GM23248 (cell line): ENCODE data around the gene CD93. TPM values are rescaled to one million over a fixed set of nuclear protein-coding genes. Genes with fewer than 3 reads are reported as not detected.

Source experiments
- DNase-seq: peaks from one replicate; pipeline ENCODE4 v3.0.0-alpha.2; 2015
- H2AFZ ChIP-seq: fragments of 200-600 bp; sonication (generic); 2 replicates; pipeline ENCODE4 v1.6.1; 2016; ENCODE audit warnings: antibody characterized with exemption
- H3F3A ChIP-seq: fragments of 200-600 bp; sonication (generic); 2 replicates; pipeline ENCODE4 v1.6.1; 2016; ENCODE audit warnings: mild to moderate bottlenecking, antibody characterized with exemption, mixed run types; ENCODE audit not compliant: insufficient read depth
- H3K27ac ChIP-seq: fragments of 200-600 bp; sonication (generic); 2 replicates; pipeline ENCODE4 v1.5.1; 2016; ENCODE audit warnings: mild to moderate bottlenecking
- H3K27me3 ChIP-seq: fragments of 200-600 bp; sonication (generic); replicated peaks from 2 replicates; pipeline ENCODE4 v1.6.1; 2016; ENCODE audit warnings: mild to moderate bottlenecking; ENCODE audit not compliant: insufficient read depth
- H3K36me3 ChIP-seq: fragments of 200-600 bp; sonication (generic); 2 replicates; pipeline ENCODE4 v1.6.1; 2016; ENCODE audit warnings: low read depth, mild to moderate bottlenecking
- H3K4me1 ChIP-seq: fragments of 200-600 bp; sonication (generic); 2 replicates; pipeline ENCODE4 v1.6.1; 2016; ENCODE audit warnings: mild to moderate bottlenecking; ENCODE audit not compliant: insufficient read depth
- H3K4me2 ChIP-seq: fragments of 200-600 bp; sonication (generic); one replicate; pipeline ENCODE4 v1.6.1; 2016; ENCODE audit warnings: mild to moderate bottlenecking; ENCODE audit not compliant: unreplicated experiment
- H3K4me3 ChIP-seq: fragments of 200-600 bp; sonication (generic); 2 replicates; pipeline ENCODE4 v1.5.1; 2016; ENCODE audit warnings: mild to moderate bottlenecking
- H3K79me2 ChIP-seq: fragments of 200-600 bp; sonication (generic); 2 replicates; pipeline ENCODE4 v1.6.1; 2016; ENCODE audit warnings: mild to moderate bottlenecking; ENCODE audit not compliant: insufficient read depth
- H3K9ac ChIP-seq: fragments of 200-600 bp; sonication (generic); 2 replicates; pipeline ENCODE4 v1.6.1; 2016; ENCODE audit warnings: mild to moderate bottlenecking
- H3K9me2 ChIP-seq: fragments of 200-600 bp; sonication (generic); 2 replicates; pipeline ENCODE4 v1.6.1; 2016; ENCODE audit warnings: mixed run types, mild to moderate bottlenecking, moderate library complexity; ENCODE audit not compliant: insufficient read depth
- H3K9me3 ChIP-seq: fragments of 200-600 bp; sonication (generic); one replicate; pipeline ENCODE4 v1.6.1; 2017; ENCODE audit warnings: low read depth
- H4K20me1 ChIP-seq: fragments of 200-600 bp; sonication (generic); 2 replicates; pipeline ENCODE4 v1.6.0; 2016; ENCODE audit not compliant: insufficient read depth
- EZH2 ChIP-seq: fragments of 200-600 bp; sonication (generic); IDR thresholded peaks from 2 replicates; pipeline ENCODE4 v1.6.1; 2018; ENCODE audit warnings: antibody characterized with exemption, mild to moderate bottlenecking; ENCODE audit not compliant: insufficient read depth, poor library complexity, severe bottlenecking
- EZH2phosphoT487 ChIP-seq: fragments of 200-600 bp; sonication (generic); IDR thresholded peaks from 2 replicates; pipeline ENCODE4 v1.6.1; 2018; ENCODE audit warnings: antibody characterized with exemption, moderate library complexity, mild to moderate bottlenecking, low read depth; ENCODE audit not compliant: insufficient read depth
- WGBS, 2 experiments: methylation state at CpG; one replicate each; pipeline ENCODE4 v1.1.6; 2015 to 2017; ENCODE audit warnings: low lambda C conversion rate in 2 of 2, low coverage in 1 of 2; ENCODE audit errors: missing lambda C conversion rate in 2 of 2; 5-methylcytosine and 5-hydroxymethylcytosine counted together
- in situ Hi-C: fragments of 300-500 bp; cut with MboI; formaldehyde crosslinking; loops from 2 replicates; pipeline ENCODE4 v1.15.0; 2020
- polyA plus RNA-seq: library from polyadenylated mRNA; unstranded; fragments of >200 nt; fragmentation: Nextera tagmentation; extraction: Ambion mirVana; gene quantifications from 2 replicates; pipeline ENCODE4 v1.2.1, GENCODE V29; 2016
- total RNA-seq: library from RNA; depleted of rRNA; stranded (reverse); fragments of >200 nt; shearing (Covaris generic); gene quantifications from 2 replicates; pipeline ENCODE4 v1.2.3, GENCODE V29; 2014

The CD93 gene
- total and polyA plus RNA-seq, 2 experiments from 2014 or later, result 0.03 TPM; not detected in 1

- Histone ChIP-seq H4K20me1 (no peaks in the 10 kb centered on the region), H2AFZ (no peak overlapping the region), H3K4me2 (no peak overlapping the region), H3K4me3 (no peak overlapping the region), H3K27me3 (peaks cover 48% of the 10 kb centered on the region), H3K79me2 (no peaks in the 10 kb centered on the region), H3K36me3 (no peaks in the 10 kb centered on the region), H3K27ac (no peak overlapping the region), H3K9me3 (no peaks in the 10 kb centered on the region), H3K9ac (no peak overlapping the region), H3K9me2 (no peaks in the 10 kb centered on the region), H3K4me1 (no peaks in the 10 kb centered on the region), H3F3A (no peaks in the 10 kb centered on the region)
- no peak for DNase-seq
- 92 to 94% methylated on average over 11 of the region's 11 CpGs for WGBS, 2 experiments
- in situ Hi-C loops, result no loop called here
- TF ChIP-seq EZH2phosphoT487 (no peak), EZH2 (no peak)
These were observed 49.8 kb downstream of the CD93 start for GRCh38 chr20:23036371-23036770.

GRCh38 chr20:23035731-23036130, 50.4 kb downstream of the CD93 start:
- no peak overlapping the region for H3K9ac ChIP-seq
- no peak overlapping the region for H2AFZ ChIP-seq
- no peaks in the 10 kb centered on the region for H3F3A ChIP-seq
- H3K4me1 ChIP-seq, result no peaks in the 10 kb centered on the region
- no peak overlapping the region for H3K4me2 ChIP-seq
- H3K9me3 ChIP-seq, result no peaks in the 10 kb centered on the region
- no peak overlapping the region for H3K27ac ChIP-seq
- peaks cover 53% of the 10 kb centered on the region for H3K27me3 ChIP-seq
- no peak overlapping the region for H3K4me3 ChIP-seq
- no peaks in the 10 kb centered on the region for H4K20me1 ChIP-seq
- H3K79me2 ChIP-seq, result no peaks in the 10 kb centered on the region
- H3K9me2 ChIP-seq, result no peaks in the 10 kb centered on the region
- no peak for DNase-seq
- 92 to 94% methylated on average over 41 of the region's 41 CpGs for WGBS, 2 experiments
- in situ Hi-C loops, result no loop called here
- no peaks in the 10 kb centered on the region for H3K36me3 ChIP-seq
- no peak for TF ChIP-seq EZH2phosphoT487
- no peak for TF ChIP-seq EZH2

GRCh38 chr20:23034721-23035671, 51.1 kb downstream of the CD93 start, which contains the start of gene SSTR4:
SSTR4 (plus strand) TSS chr20:23035312; CDS start chr20:23035484, 172 bp downstream.
- Histone ChIP-seq H3K27ac (no peak within 1 kb of the TSS), H3K79me2 (no peaks in the 10 kb centered on the region), H3K36me3 (no peaks in the 10 kb centered on the region), H3K4me2 (no peak within 1 kb of the TSS), H2AFZ (no peak within 1 kb of the TSS), H3K9me2 (no peaks in the 10 kb centered on the region), H3K4me3 (no peak within 1 kb of the TSS), H4K20me1 (no peaks in the 10 kb centered on the region), H3F3A (no peaks in the 10 kb centered on the region), H3K9ac (no peak within 1 kb of the TSS), H3K27me3 (peaks cover 50% of the 10 kb centered on the region), H3K4me1 (no peaks in the 10 kb centered on the region), H3K9me3 (no peaks in the 10 kb centered on the region)
- no peak for DNase-seq
- in situ Hi-C loops, result no loop called here
- TF ChIP-seq EZH2phosphoT487 (no peak), EZH2 (no peak)
- WGBS, 2 experiments, result 25 to 29% methylated on average over 41 to 49 of the region's 83 CpGs

GRCh38 chr20:23033918-23034317, 52.2 kb downstream of the CD93 start:
- 73 to 77% methylated on average over 4 of the region's 4 CpGs for WGBS, 2 experiments

More at GRCh38 chr20:23033918-23034317, 52.2 kb downstream of the CD93 start:
- no peak for DNase-seq
- in situ Hi-C loops, result no loop called here
- H3K27me3 ChIP-seq, result peaks cover 51% of the 10 kb centered on the region
- TF ChIP-seq EZH2phosphoT487 (no peak), EZH2 (no peak)
- no peak overlapping the region for H3K27ac ChIP-seq
- no peaks in the 10 kb centered on the region for H4K20me1 ChIP-seq
- H3K9me2 ChIP-seq, result no peaks in the 10 kb centered on the region
- H3K79me2 ChIP-seq, result no peaks in the 10 kb centered on the region
- no peaks in the 10 kb centered on the region for H3K4me1 ChIP-seq
- no peaks in the 10 kb centered on the region for H3K9me3 ChIP-seq
- no peak overlapping the region for H3K4me2 ChIP-seq
- no peak overlapping the region for H2AFZ ChIP-seq
- H3K4me3 ChIP-seq, result no peak overlapping the region
- no peaks in the 10 kb centered on the region for H3K36me3 ChIP-seq
- no peak overlapping the region for H3K9ac ChIP-seq
- H3F3A ChIP-seq, result no peaks in the 10 kb centered on the region
